Uterus (tissue), 4 donors: ENCODE measurements around the gene CASZ1. TPM values are rescaled to one million over a fixed set of nuclear protein-coding genes. Genes with fewer than 3 reads are reported as not detected.

Source experiments
- DNase-seq, 2 donors: peaks; one replicate each; pipeline ENCODE4 v3.0.0-alpha.2; 2019 to 2020
- H3K27ac ChIP-seq, 2 donors: fragments of 200-600 bp; sonication (generic); 1 replicate in 1 of 2; 2 replicates in 1 of 2; pipeline ENCODE4 v1.5.1; 2016 to 2018
- H3K27me3 ChIP-seq, 2 donors: fragments of 200-600 bp; sonication (generic); one replicate each; pipeline ENCODE4 v1.5.1; 2018 to 2019; ENCODE audit warnings: control low read depth in 1 of 2
- H3K36me3 ChIP-seq, 2 donors: fragments of 200-600 bp; sonication (generic); one replicate each; pipeline ENCODE4 v1.5.1; 2019; ENCODE audit warnings: control low read depth in 1 of 2
- H3K4me1 ChIP-seq, 2 donors: fragments of 200-600 bp; sonication (generic); one replicate each; pipeline ENCODE4 v1.5.1; 2018 to 2019; ENCODE audit warnings: control low read depth in 1 of 2
- H3K4me3 ChIP-seq, 2 donors: fragments of 200-600 bp; sonication (generic); 1 replicate in 1 of 2; 2 replicates in 1 of 2; pipeline ENCODE4 v1.5.1; 2018 to 2019; ENCODE audit warnings: mild to moderate bottlenecking in 1 of 2
- H3K9me3 ChIP-seq, 2 donors: fragments of 200-600 bp; sonication (generic); one replicate each; pipeline ENCODE4 v1.5.1; 2019; ENCODE audit warnings: control low read depth in 1 of 2
- POLR2A ChIP-seq, 2 donors: fragments of 450-650 bp; IDR thresholded peaks; one replicate each; pipeline ENCODE4 v1.6.1; 2016; ENCODE audit warnings: antibody characterized with exemption in 2 of 2, mild to moderate bottlenecking in 1 of 2, moderate library complexity in 1 of 2
- intact Hi-C: fragments of 100-400 bp; cut with DNase I; formaldehyde crosslinking; loops from one replicate; pipeline ENCODE4 v1.15.1; 2023; ENCODE audit warnings: low total_unique reads
- total RNA-seq, 4 donors: library from RNA; depleted of rRNA in 3 of 4; stranded (reverse); fragments of >200 nt in 3 of 4; gene quantifications; one replicate each; pipeline versions ENCODE4 v1.1.0 to v1.2.4, GENCODE V29; 2014 to 2023
- TF ChIP-seq, protein P1 (sequence below), 4 experiments: fragments of 200-600 bp in 2 of 4; fragments of 450-650 bp in 2 of 4; sonication (generic) in 2 of 4; IDR thresholded peaks; one replicate each; pipeline ENCODE4 v1.5.1; 2016 to 2019; ENCODE audit warnings: antibody characterized with exemption in 4 of 4, mild to moderate bottlenecking in 2 of 4, moderate library complexity in 1 of 4
- donor health status: DM: yes; HTN: yes; CAD: no.

CASZ1 gene
- total RNA-seq, 4 donors from 2014 or later: 0.59 to 49.2 (median 3.9) TPM

DNA sequence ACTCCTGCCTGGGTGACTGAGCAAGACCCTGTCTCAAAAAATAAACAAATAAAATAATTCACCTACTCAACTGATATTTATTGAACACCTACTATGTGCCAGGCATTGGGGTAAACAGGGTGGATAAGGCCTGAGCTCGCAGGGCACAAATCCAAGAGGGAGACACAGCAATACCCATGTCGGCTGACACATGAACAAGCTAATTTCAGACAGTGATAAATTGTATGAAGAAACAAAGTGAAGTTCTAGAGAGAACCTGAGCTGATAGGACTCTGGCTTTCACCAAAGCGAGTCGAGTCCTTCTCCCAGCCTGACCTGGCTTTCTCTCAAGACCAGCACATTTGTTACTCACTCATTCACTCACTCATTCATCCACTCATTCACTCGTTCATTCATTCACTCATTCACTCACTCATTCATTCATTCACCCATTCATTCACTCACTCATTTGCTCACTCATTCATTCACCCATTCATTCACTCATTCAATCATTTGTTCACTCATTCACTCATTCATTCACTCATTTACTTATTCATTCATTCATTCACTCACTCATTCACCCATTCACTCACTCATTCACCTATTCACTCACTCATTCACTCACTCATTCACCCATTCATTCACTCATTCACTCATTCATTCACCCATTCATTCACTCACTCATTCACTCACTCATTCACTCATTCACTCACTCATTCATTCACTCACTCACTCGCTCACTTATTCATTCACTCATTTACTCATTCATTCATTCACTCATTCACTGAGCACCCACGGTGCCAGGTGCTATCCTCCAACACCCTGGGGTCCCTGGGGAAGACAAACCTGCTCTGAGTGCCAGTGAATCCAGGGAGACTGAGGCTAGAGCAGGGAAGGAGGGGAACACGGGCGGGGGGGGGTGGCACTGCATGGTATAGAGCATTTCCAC is 37.4 kb upstream of the CASZ1 start:
- Histone ChIP-seq H3K4me3 (no peak overlapping the region), H3K36me3 (no peaks in the 10 kb centered on the region), H3K27me3 (no peaks in the 10 kb centered on the region), H3K27ac (no peak overlapping the region), H3K4me1 (no peaks in the 10 kb centered on the region), H3K9me3 (no peaks in the 10 kb centered on the region)
- no peak for DNase-seq
- TF ChIP-seq POLR2A (IDR thresholded peaks at IDR 0.05): no peak
- TF ChIP-seq, protein P1, sequence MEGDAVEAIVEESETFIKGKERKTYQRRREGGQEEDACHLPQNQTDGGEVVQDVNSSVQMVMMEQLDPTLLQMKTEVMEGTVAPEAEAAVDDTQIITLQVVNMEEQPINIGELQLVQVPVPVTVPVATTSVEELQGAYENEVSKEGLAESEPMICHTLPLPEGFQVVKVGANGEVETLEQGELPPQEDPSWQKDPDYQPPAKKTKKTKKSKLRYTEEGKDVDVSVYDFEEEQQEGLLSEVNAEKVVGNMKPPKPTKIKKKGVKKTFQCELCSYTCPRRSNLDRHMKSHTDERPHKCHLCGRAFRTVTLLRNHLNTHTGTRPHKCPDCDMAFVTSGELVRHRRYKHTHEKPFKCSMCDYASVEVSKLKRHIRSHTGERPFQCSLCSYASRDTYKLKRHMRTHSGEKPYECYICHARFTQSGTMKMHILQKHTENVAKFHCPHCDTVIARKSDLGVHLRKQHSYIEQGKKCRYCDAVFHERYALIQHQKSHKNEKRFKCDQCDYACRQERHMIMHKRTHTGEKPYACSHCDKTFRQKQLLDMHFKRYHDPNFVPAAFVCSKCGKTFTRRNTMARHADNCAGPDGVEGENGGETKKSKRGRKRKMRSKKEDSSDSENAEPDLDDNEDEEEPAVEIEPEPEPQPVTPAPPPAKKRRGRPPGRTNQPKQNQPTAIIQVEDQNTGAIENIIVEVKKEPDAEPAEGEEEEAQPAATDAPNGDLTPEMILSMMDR (IDR thresholded peaks at IDR 0.05): no peak
- intact Hi-C loops: no loop called here

DNA sequence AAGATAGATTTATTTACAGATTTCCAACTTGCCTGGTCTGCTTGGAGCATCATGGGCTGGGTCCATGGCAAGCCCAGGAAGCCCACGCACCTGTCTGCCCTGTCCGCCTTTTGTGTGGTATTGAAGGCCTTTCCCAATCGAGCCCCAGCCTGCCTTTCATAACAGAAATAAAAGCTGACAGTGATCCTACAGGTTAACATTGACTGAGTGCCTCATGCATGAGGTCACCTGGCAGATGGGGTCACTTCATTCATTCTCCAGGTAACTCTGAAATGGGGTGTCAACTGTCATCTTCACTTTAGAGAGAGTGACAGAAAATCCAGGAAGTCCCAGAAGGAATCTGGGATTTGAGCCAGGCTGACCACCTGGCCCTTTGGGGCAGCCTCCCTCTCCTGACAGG is 36.3 kb upstream of the CASZ1 start:
- H3K27me3 ChIP-seq: no peaks in the 10 kb centered on the region
- no peak overlapping the region for H3K27ac ChIP-seq
- TF ChIP-seq, protein P1 (IDR thresholded peaks at IDR 0.05): no peak
- no peak for TF ChIP-seq POLR2A (IDR thresholded peaks at IDR 0.05)
- intact Hi-C loops: no loop called here
- H3K36me3 ChIP-seq: no peaks in the 10 kb centered on the region
- no peak overlapping the region for H3K4me3 ChIP-seq
- H3K9me3 ChIP-seq: no peaks in the 10 kb centered on the region
- H3K4me1 ChIP-seq: no peaks in the 10 kb centered on the region
- DNase-seq: no peak

DNA sequence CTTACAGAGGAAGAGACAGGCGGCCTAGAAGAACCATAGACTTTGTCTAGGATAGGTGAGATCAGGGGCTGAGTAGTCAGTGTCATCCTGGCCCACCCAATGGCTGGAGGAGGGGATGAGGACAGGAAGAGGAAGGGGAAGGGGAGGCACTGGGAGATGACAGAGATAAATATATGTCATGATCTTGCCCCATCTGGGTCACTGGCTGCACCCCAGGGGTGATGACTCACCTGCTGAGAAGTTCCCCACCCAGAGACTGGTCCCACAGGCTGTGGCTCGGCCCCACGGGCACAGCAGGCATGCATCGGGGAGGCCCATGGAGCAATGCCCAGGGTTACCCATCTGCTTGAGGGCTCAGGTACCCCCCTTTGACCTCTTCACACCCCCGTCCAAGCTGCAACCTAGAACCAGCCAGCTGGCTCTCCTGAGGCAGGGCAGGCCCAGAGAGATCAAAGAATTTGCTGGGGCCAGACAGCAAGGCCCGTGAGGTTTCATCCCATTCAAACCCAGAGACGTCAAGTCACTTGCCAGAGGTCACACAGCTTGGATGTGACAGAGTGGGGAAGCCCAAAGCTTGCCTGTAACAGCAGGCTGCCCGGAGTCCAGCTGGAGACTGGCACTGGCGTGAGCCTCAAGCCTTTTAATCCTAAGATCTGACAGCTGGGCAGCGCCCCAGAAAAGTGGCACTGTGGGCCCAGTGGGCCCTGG is 34.7 kb upstream of the CASZ1 start:
- Histone ChIP-seq H3K27me3 (no peaks in the 10 kb centered on the region), H3K36me3 (no peaks in the 10 kb centered on the region), H3K4me1 (no peaks in the 10 kb centered on the region), H3K4me3 (no peak overlapping the region), H3K27ac (no peak overlapping the region), H3K9me3 (no peaks in the 10 kb centered on the region)
- TF ChIP-seq, protein P1 (IDR thresholded peaks at IDR 0.05): no peak
- TF ChIP-seq POLR2A (IDR thresholded peaks at IDR 0.05): no peak
- DNase-seq: no peak
- intact Hi-C loops: no loop called here

DNA sequence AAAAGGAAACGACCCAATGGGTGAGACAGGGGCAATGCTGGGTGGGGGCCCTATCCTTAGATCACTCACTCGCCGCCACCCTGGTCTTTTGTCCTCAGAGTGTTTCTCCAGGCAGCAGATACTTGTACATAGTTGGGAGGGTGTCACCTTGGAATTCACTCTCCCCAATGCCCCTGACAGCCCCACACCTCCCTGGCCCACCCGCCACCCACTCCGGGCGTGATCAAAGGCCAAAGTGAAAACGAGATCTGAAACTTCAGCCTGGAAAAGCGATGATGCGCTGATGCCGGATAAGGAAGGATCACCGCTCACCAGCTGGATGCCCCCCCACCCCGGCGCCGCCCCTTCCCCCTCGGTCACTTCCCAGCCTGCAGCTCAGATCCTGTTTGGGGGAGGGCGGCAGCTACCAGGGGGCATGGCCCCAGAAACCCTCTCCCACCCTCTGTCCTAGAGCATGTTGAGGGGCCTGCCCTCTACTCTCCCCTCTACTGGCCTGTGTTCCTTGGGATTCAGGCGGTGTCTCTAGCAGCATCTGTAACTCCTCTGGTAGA is 33.6 kb upstream of the CASZ1 start:
- no peak for DNase-seq
- H3K27ac ChIP-seq: no peak overlapping the region
- no peaks in the 10 kb centered on the region for H3K27me3 ChIP-seq
- no peak overlapping the region for H3K4me3 ChIP-seq
- no peaks in the 10 kb centered on the region for H3K4me1 ChIP-seq
- no peaks in the 10 kb centered on the region for H3K9me3 ChIP-seq
- TF ChIP-seq POLR2A (IDR thresholded peaks at IDR 0.05): no peak
- TF ChIP-seq, protein P1 (IDR thresholded peaks at IDR 0.05): no peak
- intact Hi-C loops: no loop called here
- H3K36me3 ChIP-seq: no peaks in the 10 kb centered on the region
